Immature natural killer cell (primary cell): ENCODE measurements around the gene LBH. TPM values are rescaled to one million over a fixed set of nuclear protein-coding genes. Genes with fewer than 3 reads are reported as not detected.

Experiments
- DNase-seq, 3 donors: peaks; one replicate each; pipeline ENCODE4 v3.0.0; 2022; ENCODE audit warnings: mixed read lengths in 1 of 3
- H3K27ac Mint-ChIP-seq, 6 donors: one replicate each; pipeline ENCODE4 v1.8.0; 2020; ENCODE audit warnings: mixed read lengths in 6 of 6, mild to moderate bottlenecking in 5 of 6, inconsistent platforms in 4 of 6, moderate library complexity in 3 of 6
- H3K27me3 Mint-ChIP-seq, 3 donors: one replicate each; pipeline ENCODE4 v1.8.0; 2020 to 2021; ENCODE audit warnings: low read depth in 3 of 3, mild to moderate bottlenecking in 3 of 3, mixed read lengths in 3 of 3, moderate library complexity in 3 of 3, inconsistent platforms in 1 of 3
- H3K36me3 Mint-ChIP-seq, 3 donors: one replicate each; pipeline ENCODE4 v1.8.0; 2020; ENCODE audit warnings: mixed read lengths in 3 of 3, inconsistent platforms in 2 of 3, mild to moderate bottlenecking in 2 of 3
- H3K4me1 Mint-ChIP-seq, 2 donors: one replicate each; pipeline ENCODE4 v1.8.0; 2020; ENCODE audit warnings: inconsistent platforms in 2 of 2, mild to moderate bottlenecking in 2 of 2, mixed read lengths in 2 of 2, moderate library complexity in 1 of 2
- H3K4me3 Mint-ChIP-seq, 5 donors: one replicate each; pipeline ENCODE4 v1.8.0; 2020; ENCODE audit warnings: mild to moderate bottlenecking in 5 of 5, mixed read lengths in 5 of 5, inconsistent platforms in 3 of 5, moderate library complexity in 3 of 5
- H3K9me3 Mint-ChIP-seq, 6 donors: one replicate each; pipeline ENCODE4 v1.8.0; 2020; ENCODE audit warnings: mild to moderate bottlenecking in 6 of 6, mixed read lengths in 6 of 6, inconsistent platforms in 4 of 6, moderate library complexity in 3 of 6
- polyA plus RNA-seq, 3 donors: library from polyadenylated mRNA; unstranded; fragments of 300-500 nt; fragmentation: Illumina TruSeq; gene quantifications; one replicate each; pipeline ENCODE4 v1.2.3, GENCODE V29; 2021

Gene LBH
- polyA plus RNA-seq, 3 donors from 2014 or later = 101 to 137 (median 129) TPM

DNA sequence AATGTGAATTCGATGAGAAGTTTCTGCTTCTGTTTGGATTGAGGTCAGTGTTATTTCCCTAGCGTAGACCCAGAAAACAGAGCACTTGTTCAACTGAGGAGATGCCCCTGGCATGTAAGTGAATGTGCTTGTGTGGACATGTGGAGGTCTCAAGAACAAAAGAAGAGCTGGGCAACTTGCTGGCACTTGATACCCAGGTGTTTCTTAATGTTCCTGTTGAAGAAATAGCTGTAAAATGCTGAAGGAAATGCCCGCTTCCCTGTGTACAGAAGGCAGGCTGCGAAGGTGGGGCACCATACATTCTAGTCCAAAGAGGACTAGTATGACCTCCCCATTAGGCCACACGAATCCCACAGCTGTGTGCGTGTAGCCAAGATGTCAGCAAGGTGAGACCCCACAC lies 9.8 kb upstream of the LBH start:
- H3K4me1 Mint-ChIP-seq = peaks cover 49 to 60% of the 10 kb centered on the region in 2 donors
- peaks cover 3 to 13% (median 4%) of the 10 kb centered on the region in 3 donors for H3K27me3 Mint-ChIP-seq
- H3K27ac Mint-ChIP-seq = peak overlapping the region; percentile 99 to 100 (median 100)
- H3K4me3 Mint-ChIP-seq = no peak overlapping the region
- no peaks in the 10 kb centered on the region for H3K36me3 Mint-ChIP-seq
- no peak for DNase-seq
- H3K9me3 Mint-ChIP-seq = peaks cover 0 to 1% (median 0%) of the 10 kb centered on the region in 6 donors

DNA sequence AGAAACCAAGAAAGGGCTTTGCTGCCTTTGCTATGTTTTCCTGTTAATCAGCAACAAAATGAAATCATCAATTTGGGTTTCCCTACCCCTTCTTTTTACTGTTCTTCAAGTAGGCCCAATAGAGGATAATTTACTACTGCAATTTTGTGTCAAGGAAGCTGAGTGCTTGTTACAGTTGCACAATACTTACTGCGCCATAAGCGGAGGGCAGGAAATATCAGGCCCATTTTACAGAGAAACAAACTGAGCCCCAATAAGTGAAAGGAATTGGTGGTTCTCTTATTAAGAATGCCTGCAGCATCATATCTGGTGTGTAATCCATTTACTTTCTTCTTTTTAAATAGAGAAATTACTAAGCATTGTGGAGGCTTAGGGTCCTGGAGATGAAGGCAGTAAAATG lies 9.3 kb upstream of the LBH start:
- Mint-ChIP-seq H3K27me3 (peaks cover 3 to 18% (median 4%) of the 10 kb centered on the region in 3 donors), H3K9me3 (peaks cover 0 to 1% (median 0%) of the 10 kb centered on the region in 6 donors), H3K36me3 (no peaks in the 10 kb centered on the region), H3K27ac (peak overlapping the region; percentile 99 to 100 (median 100)), H3K4me1 (peaks cover 54 to 65% of the 10 kb centered on the region in 2 donors), H3K4me3 (peak overlapping the region; percentile 9 to 97 (median 66))
- peak in 1 of 3 donors; percentile 35 for DNase-seq

DNA sequence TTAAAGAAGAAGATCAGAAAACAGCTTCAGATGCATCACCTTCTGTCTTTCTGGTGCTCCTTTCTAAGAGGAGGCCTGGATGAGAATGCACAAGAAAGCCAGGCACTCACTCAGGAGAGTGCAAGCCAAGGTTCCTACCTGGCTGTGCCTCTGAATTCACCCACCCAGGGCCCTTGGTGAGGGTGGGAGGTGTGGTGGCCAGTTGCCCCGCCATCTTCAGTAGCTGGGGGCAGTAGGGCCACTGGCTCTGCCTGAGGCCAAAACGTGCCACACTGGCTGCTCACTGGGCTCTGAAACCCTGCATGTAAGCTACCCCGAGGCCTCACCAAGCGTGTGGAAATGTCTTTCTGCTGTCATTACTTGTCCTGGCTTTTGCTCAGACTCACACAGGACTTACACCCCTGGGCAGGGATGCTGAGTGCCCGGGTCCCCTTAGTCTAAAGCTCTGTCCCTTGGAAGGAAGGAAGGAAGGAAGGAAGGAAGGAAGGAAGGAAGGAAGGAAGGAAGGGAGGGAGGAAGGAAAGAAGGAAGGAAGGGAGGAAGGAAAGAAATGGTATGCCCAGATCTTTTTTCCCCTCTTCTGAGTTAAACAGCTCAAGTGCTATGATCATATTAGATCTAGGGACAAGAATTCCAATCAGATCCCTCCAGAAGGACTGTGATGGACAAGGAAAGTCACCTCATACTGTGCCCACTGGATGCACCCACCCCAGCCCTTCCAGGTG lies 8.5 kb upstream of the LBH start:
- Mint-ChIP-seq H3K9me3 (peaks cover 0 to 1% (median 0%) of the 10 kb centered on the region in 6 donors), H3K4me3 (peak overlapping the region; percentile 66 to 97 (median 94)), H3K27me3 (peaks cover 3 to 20% (median 4%) of the 10 kb centered on the region in 3 donors), H3K27ac (peak overlapping the region; percentile 99 to 100 (median 100)), H3K4me1 (peaks cover 62 to 73% of the 10 kb centered on the region in 2 donors), H3K36me3 (no peaks in the 10 kb centered on the region)
- no peak for DNase-seq

DNA sequence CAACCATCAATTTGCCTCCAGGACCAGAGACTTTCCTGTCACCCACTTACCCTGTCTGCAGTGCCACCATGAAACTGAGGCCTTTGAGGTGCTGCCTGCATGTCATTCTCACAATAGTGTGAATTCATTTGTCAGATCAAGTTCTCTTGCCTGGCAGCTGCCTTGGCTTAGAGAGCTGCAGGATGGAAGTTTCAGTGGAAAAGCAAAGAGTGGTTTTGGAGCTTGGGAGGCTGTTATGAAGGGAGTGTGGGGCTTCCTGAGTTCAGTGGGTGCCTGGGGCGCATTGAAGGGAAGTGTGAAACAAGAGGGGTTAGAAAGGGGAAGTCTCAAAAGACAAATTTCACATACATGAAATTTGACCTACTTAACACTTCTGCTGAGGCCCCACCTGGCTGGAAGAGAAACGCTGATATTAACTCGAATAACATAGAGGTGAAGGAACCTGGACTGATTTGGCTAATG lies 7.9 kb upstream of the LBH start:
- H3K36me3 Mint-ChIP-seq = no peaks in the 10 kb centered on the region
- peak; percentile 48 to 64 (median 55) for DNase-seq
- H3K4me3 Mint-ChIP-seq = peak overlapping the region; percentile 92 to 98 (median 96)
- peaks cover 68 to 78% of the 10 kb centered on the region in 2 donors for H3K4me1 Mint-ChIP-seq
- H3K9me3 Mint-ChIP-seq = peaks cover 0 to 1% (median 0%) of the 10 kb centered on the region in 6 donors
- H3K27ac Mint-ChIP-seq = peak overlapping the region; percentile 99 to 100 (median 100)
- H3K27me3 Mint-ChIP-seq = peaks cover 3 to 20% (median 4%) of the 10 kb centered on the region in 3 donors

DNA sequence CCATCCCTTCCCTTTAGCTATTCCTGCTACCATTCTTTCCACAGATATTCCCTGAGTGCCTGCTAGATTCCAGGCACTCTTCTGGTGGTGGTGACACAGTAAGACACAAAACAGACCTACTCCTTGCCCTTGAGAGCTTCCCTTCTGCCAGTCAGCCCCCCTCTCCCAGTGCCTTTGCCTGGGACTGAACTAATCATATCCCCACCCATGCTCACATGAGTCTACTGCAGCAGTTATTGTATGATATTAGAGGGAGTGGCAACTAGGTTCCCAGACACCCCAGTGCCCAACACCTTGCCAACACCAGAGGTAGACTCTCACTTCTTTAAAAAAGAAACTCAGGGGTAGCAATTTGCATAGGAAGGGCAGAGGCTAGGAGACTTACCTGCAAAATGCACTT lies 7.2 kb upstream of the LBH start:
- peak overlapping the region; percentile 92 to 98 (median 96) for H3K4me3 Mint-ChIP-seq

DNA sequence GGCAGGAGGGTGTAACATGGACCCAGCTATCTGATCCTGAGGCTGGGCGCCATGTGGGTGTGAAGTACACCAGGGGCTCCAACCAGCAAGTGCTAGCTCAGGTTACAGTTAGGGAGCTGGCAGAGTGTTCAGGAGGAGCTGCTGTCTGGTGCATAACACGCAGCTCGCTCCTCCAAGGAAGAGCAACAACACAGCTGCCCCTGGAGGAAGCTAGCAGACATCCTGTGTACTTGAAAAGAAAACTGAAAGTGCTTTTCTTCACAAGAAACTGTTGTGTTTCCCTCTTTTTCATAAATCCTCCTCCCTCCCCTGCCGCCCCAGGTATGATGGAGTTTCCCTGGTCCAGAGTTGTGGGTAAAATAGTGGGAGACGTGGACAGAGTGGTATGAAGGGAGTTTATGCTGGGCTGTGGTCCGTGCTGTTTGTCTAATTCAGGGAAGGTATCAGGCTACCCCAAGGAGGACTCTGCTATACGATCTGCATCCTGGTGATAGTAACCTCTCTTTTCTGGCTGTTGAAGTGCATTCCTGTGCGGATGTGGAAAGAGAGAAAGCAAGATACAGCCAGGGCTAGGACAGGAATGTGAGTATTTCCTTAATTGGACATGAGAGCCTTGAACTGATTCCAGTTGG lies 6.1 kb upstream of the LBH start:
- peak overlapping the region; percentile 99 to 100 (median 100) for H3K27ac Mint-ChIP-seq
- H3K9me3 Mint-ChIP-seq = peaks cover 0 to 1% (median 0%) of the 10 kb centered on the region in 6 donors
- H3K4me3 Mint-ChIP-seq = peak overlapping the region; percentile 92 to 98 (median 96)
- H3K27me3 Mint-ChIP-seq = peaks cover 4 to 19% (median 5%) of the 10 kb centered on the region in 3 donors
- DNase-seq = peak; percentile 66 to 71 (median 66)
- peaks cover 77 to 84% of the 10 kb centered on the region in 2 donors for H3K4me1 Mint-ChIP-seq
- no peaks in the 10 kb centered on the region for H3K36me3 Mint-ChIP-seq

More for the DNA sequence above, 7.2 kb upstream of the LBH start:
- H3K27ac Mint-ChIP-seq = peak overlapping the region; percentile 99 to 100 (median 100)
- peaks cover 3 to 20% (median 4%) of the 10 kb centered on the region in 3 donors for H3K27me3 Mint-ChIP-seq
- peaks cover 0 to 1% (median 0%) of the 10 kb centered on the region in 6 donors for H3K9me3 Mint-ChIP-seq
- peaks cover 71 to 79% of the 10 kb centered on the region in 2 donors for H3K4me1 Mint-ChIP-seq
- no peaks in the 10 kb centered on the region for H3K36me3 Mint-ChIP-seq
- DNase-seq = no peak

DNA sequence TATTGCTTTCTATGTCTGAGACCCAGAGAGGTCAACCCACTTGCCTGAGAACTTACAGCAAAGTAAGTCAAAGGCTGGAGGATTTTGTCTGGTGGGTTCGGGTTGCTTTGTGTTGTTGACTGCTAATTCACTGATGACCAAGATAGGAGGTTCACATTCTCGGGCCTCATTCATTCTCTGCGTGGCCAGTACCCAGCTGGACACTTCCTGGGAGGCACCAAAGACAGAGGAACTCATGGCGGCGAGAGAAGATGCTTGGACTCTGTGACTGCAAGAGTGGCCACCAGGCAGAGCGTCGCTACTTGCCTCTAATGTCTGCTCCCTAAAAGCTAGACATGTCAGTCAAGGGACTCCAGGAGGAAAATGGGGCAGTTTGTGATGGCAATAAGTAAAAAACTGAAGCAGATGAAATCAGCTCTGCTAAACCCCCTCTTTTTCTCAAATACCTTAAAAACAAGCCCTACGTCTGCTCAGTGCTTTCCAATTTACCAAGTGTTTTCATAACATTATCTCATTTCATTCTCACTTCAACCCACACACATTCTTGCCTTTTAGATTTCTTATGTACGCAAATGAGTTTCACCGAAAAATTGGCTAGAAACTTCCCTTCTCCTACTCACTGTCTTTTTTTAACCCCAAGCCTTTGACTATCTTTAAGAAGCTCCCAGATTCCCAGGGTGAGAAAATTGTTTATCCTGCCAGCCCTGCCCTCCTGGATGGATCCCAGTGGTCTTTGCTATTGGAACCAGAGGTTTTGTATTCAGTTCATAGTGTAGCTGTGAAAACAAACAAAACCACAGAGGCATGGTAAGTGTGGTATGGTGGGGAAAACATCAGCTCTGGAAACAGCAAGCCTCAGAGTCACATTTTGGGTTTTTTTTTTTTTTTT lies 4.9 kb upstream of the LBH start:
- Mint-ChIP-seq H3K4me3 (peak overlapping the region; percentile 92 to 98 (median 96)), H3K9me3 (no peaks in the 10 kb centered on the region), H3K4me1 (peaks cover 81 to 84% of the 10 kb centered on the region in 2 donors), H3K27me3 (peaks cover 5 to 27% (median 6%) of the 10 kb centered on the region in 3 donors), H3K27ac (peak overlapping the region; percentile 99 to 100 (median 100)), H3K36me3 (no peaks in the 10 kb centered on the region)
- DNase-seq = peak; percentile 61 to 69 (median 63)

DNA sequence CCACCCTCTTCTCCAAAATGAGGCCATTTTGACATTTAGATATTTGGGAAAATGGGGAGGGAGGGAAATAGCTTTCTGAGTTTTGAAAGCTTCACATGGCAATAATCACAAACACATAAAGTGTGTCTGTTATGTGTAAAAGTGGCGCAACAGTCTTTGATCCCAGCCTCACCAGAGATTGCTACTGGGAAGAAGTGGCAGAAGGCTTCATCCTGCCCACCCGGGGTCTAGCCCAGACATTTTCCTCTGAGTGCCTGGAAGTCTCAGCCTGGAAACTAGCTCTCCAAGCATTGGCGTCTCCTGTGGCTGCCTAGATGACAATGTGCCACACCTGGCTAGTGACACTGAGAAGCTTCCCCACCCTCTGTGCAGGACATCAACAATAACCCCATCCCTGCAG lies 1.7 kb upstream of the LBH start:
- no peaks in the 10 kb centered on the region for H3K9me3 Mint-ChIP-seq
- peaks cover 67 to 75% of the 10 kb centered on the region in 2 donors for H3K4me1 Mint-ChIP-seq
- no peak for DNase-seq
- peaks cover 0 to 4% (median 2%) of the 10 kb centered on the region in 3 donors for H3K36me3 Mint-ChIP-seq
- peak overlapping the region; percentile 66 to 95 (median 85) for H3K4me3 Mint-ChIP-seq
- peak overlapping the region in 4 of 6 donors; percentile 71 to 88 (median 78) for H3K27ac Mint-ChIP-seq
- peaks cover 14 to 42% (median 17%) of the 10 kb centered on the region in 3 donors for H3K27me3 Mint-ChIP-seq

DNA sequence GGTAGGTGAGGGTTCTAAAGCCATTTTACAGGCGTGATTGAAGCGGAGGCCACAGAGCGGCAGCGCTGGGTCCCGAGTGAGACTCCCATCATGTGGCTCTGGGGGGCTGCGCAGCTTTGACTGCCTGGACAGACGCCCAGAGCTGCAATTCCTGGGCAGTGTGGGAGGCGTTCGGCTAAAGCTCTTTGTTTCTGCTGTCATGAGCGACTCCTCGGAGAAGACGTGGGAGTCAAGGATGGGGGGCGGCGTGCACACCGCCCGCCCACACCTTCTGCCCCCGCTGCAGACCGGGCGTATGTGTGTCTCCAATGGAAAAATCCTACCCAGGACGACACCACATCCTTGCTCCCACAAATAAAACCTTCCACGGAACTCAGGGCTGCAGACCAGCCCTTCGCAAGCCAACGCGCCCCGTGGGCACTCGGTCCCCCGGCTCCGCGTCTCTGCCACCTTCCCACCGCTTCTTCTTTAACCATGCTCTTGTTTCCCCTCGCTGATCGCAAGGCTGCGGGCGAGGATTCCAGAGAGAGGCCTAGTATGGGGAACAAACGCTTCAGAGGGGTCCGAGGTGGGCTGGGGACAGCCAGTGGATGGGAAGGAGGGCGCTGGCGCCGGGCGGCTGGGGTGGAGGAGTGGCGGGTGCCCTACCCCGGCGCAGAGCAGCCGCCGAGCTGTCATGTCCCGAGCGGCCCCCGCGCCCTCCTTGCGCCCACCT lies 680 bp upstream of the LBH start:
- Mint-ChIP-seq H3K36me3 (peaks cover 0 to 7% (median 4%) of the 10 kb centered on the region in 3 donors), H3K9me3 (no peaks in the 10 kb centered on the region), H3K27ac (peak overlapping the region; percentile 72 to 91 (median 80)), H3K4me1 (peaks cover 67 to 75% of the 10 kb centered on the region in 2 donors), H3K27me3 (peaks cover 13 to 38% (median 17%) of the 10 kb centered on the region in 3 donors), H3K4me3 (peak overlapping the region; percentile 85 to 95 (median 92))
- DNase-seq = no peak

DNA sequence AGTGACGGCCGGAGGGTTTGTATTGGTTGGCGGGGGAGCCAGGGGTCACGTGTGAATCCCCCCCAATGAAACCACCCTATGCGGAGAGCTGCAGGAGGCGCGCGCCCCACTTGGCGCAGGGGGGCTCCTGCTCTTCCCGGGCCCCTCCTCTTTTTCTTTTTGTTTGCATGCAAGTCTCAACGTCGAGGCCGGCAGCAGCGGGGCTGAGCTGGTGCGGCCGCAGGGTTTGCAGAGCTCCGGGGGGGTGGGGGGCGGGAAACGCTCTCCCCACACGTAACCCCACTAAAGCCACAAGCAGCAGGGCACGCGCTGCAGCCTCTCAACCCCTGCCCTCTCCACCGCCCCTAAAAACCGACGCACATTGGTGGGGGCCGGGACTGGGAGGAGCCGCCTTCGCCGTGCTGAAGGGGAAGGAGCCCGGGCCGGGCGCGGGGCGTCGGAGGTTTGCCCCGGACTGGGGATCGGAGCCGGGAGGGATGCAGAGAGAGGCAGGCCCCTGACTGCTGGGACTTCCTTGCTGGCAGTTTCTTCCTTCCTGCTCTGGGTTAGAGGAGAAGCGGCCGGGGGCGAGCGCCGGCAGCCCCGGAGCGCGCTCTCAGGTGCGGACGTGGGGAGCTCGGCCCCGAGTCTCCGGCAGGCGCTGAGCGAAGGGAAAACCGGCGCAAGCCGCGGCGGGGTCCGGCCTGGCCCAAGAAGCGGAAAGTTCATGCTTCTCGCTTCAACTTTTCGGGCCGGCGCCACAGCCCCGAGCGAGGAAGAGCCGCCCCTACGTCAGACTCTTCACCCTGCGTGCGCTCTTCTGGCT lies 864 bp downstream of the LBH start:
- no peaks in the 10 kb centered on the region for H3K9me3 Mint-ChIP-seq
- H3K4me1 Mint-ChIP-seq = peaks cover 67 to 75% of the 10 kb centered on the region in 2 donors
- H3K36me3 Mint-ChIP-seq = peaks cover 4 to 7% (median 5%) of the 10 kb centered on the region in 3 donors
- peak; percentile 86 to 90 (median 89) for DNase-seq
- peak overlapping the region; percentile 73 to 97 (median 90) for H3K27ac Mint-ChIP-seq
- H3K4me3 Mint-ChIP-seq = peak overlapping the region; percentile 83 to 98 (median 95)
- peaks cover 13 to 30% (median 17%) of the 10 kb centered on the region in 3 donors for H3K27me3 Mint-ChIP-seq

DNA sequence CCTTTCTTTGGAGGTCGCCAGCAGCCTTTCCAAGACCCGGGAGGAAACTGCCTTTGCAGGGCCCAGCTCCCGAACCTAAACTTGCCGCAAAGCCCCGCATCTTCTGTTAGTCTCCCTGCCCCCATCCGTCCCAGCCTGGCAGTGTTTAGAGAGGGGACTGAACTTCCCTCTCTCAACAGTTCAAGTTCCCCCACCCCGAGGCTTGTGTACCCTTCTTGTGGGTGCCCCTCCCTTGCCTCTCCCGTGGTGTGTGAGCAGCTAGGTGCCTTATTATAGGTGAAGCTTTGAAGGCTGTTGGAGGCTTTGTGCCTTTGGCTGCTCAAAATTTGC lies 1.4 kb downstream of the LBH start:
- Mint-ChIP-seq H3K9me3 (no peaks in the 10 kb centered on the region), H3K4me1 (peaks cover 67 to 75% of the 10 kb centered on the region in 2 donors), H3K4me3 (peak overlapping the region; percentile 83 to 98 (median 95)), H3K27ac (peak overlapping the region; percentile 73 to 97 (median 90)), H3K27me3 (peaks cover 13 to 30% (median 17%) of the 10 kb centered on the region in 3 donors), H3K36me3 (peaks cover 5 to 7% (median 7%) of the 10 kb centered on the region in 3 donors)
- DNase-seq = peak in 1 of 3 donors; percentile 28
